ENCODE data around the gene DRAM2. TPM values are rescaled to one million over a fixed set of nuclear protein-coding genes. Genes with fewer than 3 reads are reported as not detected.
A peak's percentile ranks its signal among the peaks of the same experiment; 100 is the strongest.

The DRAM2 gene
- total and polyA plus RNA-seq, 9 of the 15 experiments (the other 6 are each of a cell fraction or from before 2014, with no cell fraction given): 29.0 to 161 (median 53.5) TPM

DNA sequence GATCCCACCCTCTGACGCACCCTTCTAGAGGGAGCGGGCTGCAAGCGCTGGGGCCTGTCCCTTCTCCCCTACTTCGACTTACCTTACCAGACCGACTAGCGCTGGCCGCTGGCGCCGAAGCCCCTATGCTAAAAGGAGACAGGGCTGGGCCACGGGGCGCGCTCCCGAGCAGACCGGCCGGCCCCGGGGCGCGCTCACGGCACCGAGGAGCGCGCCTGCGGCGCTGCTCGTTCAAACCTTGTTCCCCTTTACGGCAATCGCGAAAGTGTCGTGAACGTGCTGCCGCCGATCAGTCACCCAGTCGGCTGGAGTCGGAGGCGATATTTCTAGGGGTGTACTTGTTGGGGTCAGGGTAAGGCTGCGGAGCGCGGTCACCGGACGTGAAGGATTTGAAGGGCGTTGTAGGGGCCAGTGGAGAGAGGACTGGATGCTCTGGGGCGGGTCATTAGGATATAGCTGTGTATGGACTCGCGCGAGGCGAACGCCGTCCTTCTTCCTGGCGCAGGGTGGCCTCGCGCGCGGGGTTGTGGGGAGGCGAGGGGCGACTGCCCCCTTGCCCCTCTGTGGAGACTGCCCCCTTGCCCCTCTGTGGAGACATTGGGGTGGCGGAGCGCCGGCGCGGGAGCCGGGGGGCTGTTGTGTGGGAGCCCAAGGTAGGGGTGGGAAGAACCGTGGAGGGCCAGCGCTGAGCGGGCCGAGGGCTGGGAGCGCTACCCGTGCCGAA lies at the start of gene DRAM2, which contains the start of gene CEPT1 (continued):
- TF ChIP-seq ZNF398 (CRISPR knock-in tag; IDR thresholded peaks at IDR 0.05) (no peak), ZNF589 (CRISPR knock-in tag; IDR thresholded peaks at IDR 0.05; ENCODE audit: low read depth) (peak; percentile 81; the same call in 1 of the 2 replicates), TOE1 (IDR thresholded peaks at IDR 0.05; ENCODE audit: borderline replicate concordance) (peak; percentile 47), TOE1 (CRISPR knock-in tag; IDR thresholded peaks at IDR 0.05; ENCODE audit: borderline replicate concordance, low read depth) (no peak), GTF2A2 (tag; IDR thresholded peaks at IDR 0.05) (no peak), ZNF764 (CRISPR knock-in tag; IDR thresholded peaks at IDR 0.05; ENCODE audit: low read depth) (no peak; the same call in 1 of the 2 replicates), ILF3 (IDR thresholded peaks at IDR 0.05; ENCODE audit: borderline replicate concordance) (no peak), KAT7 (CRISPR knock-in tag; IDR thresholded peaks at IDR 0.05; ENCODE audit: borderline replicate concordance) (no peak), FOSL1 (tag; conservative IDR thresholded peaks at IDR 0.05) (peak; percentile 46; the same call in 1 of the 2 replicates), ESRRA (IDR thresholded peaks at IDR 0.05; ENCODE audit: borderline replicate concordance, low read depth) (peak; percentile 73; the same call in 1 of the 2 replicates), SMARCA5 (IDR thresholded peaks at IDR 0.05) (peak; percentile 65; the same call in 1 of the 2 replicates)
- TF ChIP-seq, protein P1, sequence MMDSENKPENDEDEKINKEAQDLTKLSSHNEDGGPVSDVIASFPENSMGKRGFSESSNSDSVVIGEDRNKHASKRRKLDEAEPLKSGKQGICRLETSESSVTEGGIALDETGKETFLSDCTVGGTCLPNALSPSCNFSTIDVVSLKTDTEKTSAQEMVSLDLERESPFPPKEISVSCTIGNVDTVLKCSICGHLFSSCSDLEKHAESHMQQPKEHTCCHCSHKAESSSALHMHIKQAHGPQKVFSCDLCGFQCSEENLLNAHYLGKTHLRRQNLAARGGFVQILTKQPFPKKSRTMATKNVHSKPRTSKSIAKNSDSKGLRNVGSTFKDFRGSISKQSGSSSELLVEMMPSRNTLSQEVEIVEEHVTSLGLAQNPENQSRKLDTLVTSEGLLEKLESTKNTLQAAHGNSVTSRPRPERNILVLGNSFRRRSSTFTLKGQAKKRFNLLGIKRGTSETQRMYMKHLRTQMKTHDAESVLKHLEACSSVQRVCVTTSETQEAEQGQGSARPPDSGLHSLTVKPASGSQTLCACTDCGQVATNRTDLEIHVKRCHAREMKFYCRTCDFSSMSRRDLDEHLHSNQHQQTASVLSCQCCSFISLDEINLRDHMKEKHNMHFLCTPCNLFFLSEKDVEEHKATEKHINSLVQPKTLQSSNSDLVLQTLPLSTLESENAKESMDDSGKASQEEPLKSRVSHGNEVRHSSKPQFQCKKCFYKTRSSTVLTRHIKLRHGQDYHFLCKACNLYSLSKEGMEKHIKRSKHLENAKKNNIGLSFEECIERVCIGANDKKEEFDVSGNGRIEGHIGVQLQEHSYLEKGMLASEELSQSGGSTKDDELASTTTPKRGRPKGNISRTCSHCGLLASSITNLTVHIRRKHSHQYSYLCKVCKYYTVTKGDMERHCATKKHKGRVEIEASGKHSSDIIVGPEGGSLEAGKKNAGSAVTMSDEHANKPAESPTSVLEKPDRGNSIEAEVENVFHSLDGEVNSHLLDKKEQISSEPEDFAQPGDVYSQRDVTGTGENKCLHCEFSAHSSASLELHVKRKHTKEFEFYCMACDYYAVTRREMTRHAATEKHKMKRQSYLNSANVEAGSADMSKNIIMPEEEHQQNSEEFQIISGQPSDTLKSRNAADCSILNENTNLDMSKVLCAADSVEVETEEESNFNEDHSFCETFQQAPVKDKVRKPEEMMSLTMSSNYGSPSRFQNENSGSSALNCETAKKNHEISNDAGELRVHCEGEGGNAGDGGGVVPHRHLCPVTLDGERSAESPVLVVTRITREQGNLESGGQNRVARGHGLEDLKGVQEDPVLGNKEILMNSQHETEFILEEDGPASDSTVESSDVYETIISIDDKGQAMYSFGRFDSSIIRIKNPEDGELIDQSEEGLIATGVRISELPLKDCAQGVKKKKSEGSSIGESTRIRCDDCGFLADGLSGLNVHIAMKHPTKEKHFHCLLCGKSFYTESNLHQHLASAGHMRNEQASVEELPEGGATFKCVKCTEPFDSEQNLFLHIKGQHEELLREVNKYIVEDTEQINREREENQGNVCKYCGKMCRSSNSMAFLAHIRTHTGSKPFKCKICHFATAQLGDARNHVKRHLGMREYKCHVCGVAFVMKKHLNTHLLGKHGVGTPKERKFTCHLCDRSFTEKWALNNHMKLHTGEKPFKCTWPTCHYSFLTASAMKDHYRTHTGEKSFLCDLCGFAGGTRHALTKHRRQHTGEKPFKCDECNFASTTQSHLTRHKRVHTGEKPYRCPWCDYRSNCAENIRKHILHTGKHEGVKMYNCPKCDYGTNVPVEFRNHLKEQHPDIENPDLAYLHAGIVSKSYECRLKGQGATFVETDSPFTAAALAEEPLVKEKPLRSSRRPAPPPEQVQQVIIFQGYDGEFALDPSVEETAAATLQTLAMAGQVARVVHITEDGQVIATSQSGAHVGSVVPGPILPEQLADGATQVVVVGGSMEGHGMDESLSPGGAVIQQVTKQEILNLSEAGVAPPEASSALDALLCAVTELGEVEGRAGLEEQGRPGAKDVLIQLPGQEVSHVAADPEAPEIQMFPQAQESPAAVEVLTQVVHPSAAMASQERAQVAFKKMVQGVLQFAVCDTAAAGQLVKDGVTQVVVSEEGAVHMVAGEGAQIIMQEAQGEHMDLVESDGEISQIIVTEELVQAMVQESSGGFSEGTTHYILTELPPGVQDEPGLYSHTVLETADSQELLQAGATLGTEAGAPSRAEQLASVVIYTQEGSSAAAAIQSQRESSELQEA (IDR thresholded peaks at IDR 0.05; ENCODE audit: low read depth): no peak
- TF ChIP-seq, protein P2, sequence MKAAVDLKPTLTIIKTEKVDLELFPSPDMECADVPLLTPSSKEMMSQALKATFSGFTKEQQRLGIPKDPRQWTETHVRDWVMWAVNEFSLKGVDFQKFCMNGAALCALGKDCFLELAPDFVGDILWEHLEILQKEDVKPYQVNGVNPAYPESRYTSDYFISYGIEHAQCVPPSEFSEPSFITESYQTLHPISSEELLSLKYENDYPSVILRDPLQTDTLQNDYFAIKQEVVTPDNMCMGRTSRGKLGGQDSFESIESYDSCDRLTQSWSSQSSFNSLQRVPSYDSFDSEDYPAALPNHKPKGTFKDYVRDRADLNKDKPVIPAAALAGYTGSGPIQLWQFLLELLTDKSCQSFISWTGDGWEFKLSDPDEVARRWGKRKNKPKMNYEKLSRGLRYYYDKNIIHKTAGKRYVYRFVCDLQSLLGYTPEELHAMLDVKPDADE (conservative IDR thresholded peaks at IDR 0.05; ENCODE audit: control insufficient read depth, low read depth, low read length): peak; percentile 57; the same call in 1 of the 2 replicates

Data from K562 (cell line).